WERI-Rb-1 (cell line): ENCODE measurements around the gene SELENOO.
A peak's percentile ranks its signal among the peaks of the same experiment; 100 is the strongest.

Source experiments
- DNase-seq: peaks from one replicate; pipeline ENCODE4 v3.0.0-alpha.2; 2020
- H3K27ac ChIP-seq: fragments of 250-450 bp; sonication (Bioruptor Pico); 2 replicates; pipeline ENCODE4 v1.5.1; 2020; ENCODE audit warnings: mild to moderate bottlenecking, moderate library complexity
- H3K27me3 ChIP-seq: fragments of 250-450 bp; sonication (Bioruptor Pico); 2 replicates; pipeline ENCODE4 v1.5.1; 2021; ENCODE audit warnings: mild to moderate bottlenecking, low read depth, moderate library complexity; ENCODE audit not compliant: insufficient read depth, severe bottlenecking
- H3K36me3 ChIP-seq: fragments of 250-450 bp; sonication (Bioruptor Pico); 2 replicates; pipeline ENCODE4 v1.5.1; 2020; ENCODE audit warnings: mild to moderate bottlenecking, moderate library complexity
- H3K4me3 ChIP-seq: 2 replicates; pipeline ENCODE4 v1.5.1; 2011; ENCODE audit warnings: low read depth, mild to moderate bottlenecking, control low read depth, low read length
- H3K9me3 ChIP-seq: fragments of 250-450 bp; sonication (Bioruptor Pico); 2 replicates; pipeline ENCODE4 v1.5.1; 2021; ENCODE audit warnings: mild to moderate bottlenecking, moderate library complexity; ENCODE audit not compliant: severe bottlenecking
- CTCF ChIP-seq: IDR thresholded peaks from 2 replicates; pipeline ENCODE4 v1.5.1; 2011; ENCODE audit warnings: low read depth, mild to moderate bottlenecking, control low read depth, inconsistent platforms, low read length

Gene SELENOO

GRCh38 chr22:50180727-50181521 is 19.9 kb upstream of the SELENOO start:
- H3K36me3 ChIP-seq, result no peaks in the 10 kb centered on the region; the same call in 1 of the 2 replicates
- DNase-seq, result no peak
- H3K9me3 ChIP-seq, result no peaks in the 10 kb centered on the region

GRCh38 chr22:50182176-50183081 is 18.4 kb upstream of the SELENOO start:
- Histone ChIP-seq H3K9me3 (no peaks in the 10 kb centered on the region), H3K36me3 (peaks cover 2% of the 10 kb centered on the region; the same call in 1 of the 2 replicates), H3K27ac (no peak overlapping the region), H3K4me3 (no peak overlapping the region), H3K27me3 (no peaks in the 10 kb centered on the region)
- DNase-seq, result no peak
- no peak for TF ChIP-seq CTCF

More at GRCh38 chr22:50180727-50181521, 19.9 kb upstream of the SELENOO start:
- Histone ChIP-seq H3K27me3 (no peaks in the 10 kb centered on the region), H3K27ac (no peak overlapping the region), H3K4me3 (no peak overlapping the region)
- no peak for TF ChIP-seq CTCF

GRCh38 chr22:50183141-50183971 is 17.5 kb upstream of the SELENOO start:
- Histone ChIP-seq H3K9me3 (no peaks in the 10 kb centered on the region), H3K27ac (no peak overlapping the region), H3K36me3 (peaks cover 2% of the 10 kb centered on the region; the same call in 1 of the 2 replicates), H3K27me3 (no peaks in the 10 kb centered on the region), H3K4me3 (no peak overlapping the region)
- no peak for DNase-seq
- no peak for TF ChIP-seq CTCF

GRCh38 chr22:50184004-50184901 is 16.6 kb upstream of the SELENOO start:
- peak; percentile 42 for DNase-seq
- Histone ChIP-seq H3K36me3 (peaks cover 2% of the 10 kb centered on the region; the same call in 1 of the 2 replicates), H3K9me3 (no peaks in the 10 kb centered on the region), H3K4me3 (no peak overlapping the region), H3K27ac (no peak overlapping the region; the same call in 1 of the 2 replicates), H3K27me3 (no peaks in the 10 kb centered on the region)
- no peak for TF ChIP-seq CTCF

GRCh38 chr22:50184902-50185374 is 15.9 kb upstream of the SELENOO start:
- DNase-seq, result no peak
- Histone ChIP-seq H3K36me3 (peaks cover 2% of the 10 kb centered on the region; the same call in 1 of the 2 replicates), H3K27ac (peak overlapping the region; percentile 59), H3K27me3 (no peaks in the 10 kb centered on the region), H3K4me3 (no peak overlapping the region), H3K9me3 (no peaks in the 10 kb centered on the region)
- no peak for TF ChIP-seq CTCF
